Right lobe of liver (tissue), 6 donors: ENCODE data around the gene C16orf78. TPM values are rescaled to one million over a fixed set of nuclear protein-coding genes. Genes with fewer than 3 reads are reported as not detected.

ENCODE experiments used
- ATAC-seq, 4 donors: fragments of 200-7000 bp; cut with Tn5 transposase; one replicate each; pipeline ENCODE4 v1.9.1; 2020; ENCODE audit warnings: mild to moderate bottlenecking in 4 of 4, moderate library complexity in 4 of 4
- DNase-seq, 3 donors: peaks; one replicate each; pipeline ENCODE4 v3.0.0-alpha.2; 2020
- H3K27ac ChIP-seq, 3 donors: fragments of 200-600 bp; one replicate each; pipeline ENCODE4 v1.8.0; 2022
- H3K27me3 ChIP-seq, 2 donors: fragments of 200-600 bp; one replicate each; pipeline ENCODE4 v1.8.0; 2022
- H3K36me3 ChIP-seq, 4 donors: fragments of 200-600 bp; sonication (generic) in 1 of 4; one replicate each; pipeline versions ENCODE4 v1.5.1 to v1.8.0; 2017 to 2022; ENCODE audit warnings: control low read depth in 1 of 4
- H3K4me1 ChIP-seq, 4 donors: fragments of 200-600 bp; sonication (generic) in 1 of 4; one replicate each; pipeline versions ENCODE4 v1.5.1 to v1.8.0; 2017 to 2022; ENCODE audit warnings: control low read depth in 1 of 4
- H3K4me3 ChIP-seq, 3 donors: fragments of 200-600 bp; one replicate each; pipeline ENCODE4 v1.8.0; 2022
- H3K9me3 ChIP-seq, 4 donors: fragments of 200-600 bp; sonication (generic) in 1 of 4; one replicate each; pipeline versions ENCODE4 v1.5.1 to v1.8.0; 2017 to 2022; ENCODE audit warnings: control low read depth in 1 of 4
- POLR2A ChIP-seq: fragments of 450-650 bp; IDR thresholded peaks from one replicate; pipeline ENCODE4 v1.6.1; 2017; ENCODE audit warnings: antibody characterized with exemption, mild to moderate bottlenecking
- WGBS: methylation state at CpG from one replicate; pipeline ENCODE4 v1.1.6; 2018; ENCODE audit warnings: low coverage, low lambda C conversion rate; ENCODE audit not compliant: insufficient coverage; ENCODE audit errors: missing lambda C conversion rate; 5-methylcytosine and 5-hydroxymethylcytosine counted together
- intact Hi-C, 2 donors: fragments of 100-400 bp; cut with DNase I; formaldehyde crosslinking; loops; one replicate each; pipeline versions ENCODE4 v1.11.2 to v1.14.1; 2022
- total RNA-seq, 6 experiments: library from RNA; depleted of rRNA in 2 of 6; stranded (reverse); fragments of >200 nt in 2 of 6; fragmentation: NEBNext Ultra II Directional in 3 of 6; extraction: Animal tissue kit (Norgen Biotek cat#: 25700) in 3 of 6; gene quantifications; one replicate each; pipeline versions ENCODE4 v1.1.0 to v1.2.4, GENCODE V29; 2016 to 2023
- TF ChIP-seq, protein P1 (sequence below), 4 donors: fragments of 200-600 bp in 3 of 4; fragments of 450-650 bp in 1 of 4; IDR thresholded peaks; one replicate each; pipeline versions ENCODE4 v1.5.1 to v1.8.0; 2016 to 2022; ENCODE audit warnings: antibody characterized with exemption in 4 of 4, mild to moderate bottlenecking in 2 of 4
- donor health status: DM: no; HTN: yes; CAD: no.
- donor health status: DM: no; HTN: no; CAD: no.
- donor health status: DM: no; HTN: no; CAD: no.
- donor health status: DM: no; HTN: yes; CAD: no.
- donor health status: DM: no; HTN: yes; CAD: no.

C16orf78 gene
- total RNA-seq, 6 experiments from 2014 or later = not detected

DNA sequence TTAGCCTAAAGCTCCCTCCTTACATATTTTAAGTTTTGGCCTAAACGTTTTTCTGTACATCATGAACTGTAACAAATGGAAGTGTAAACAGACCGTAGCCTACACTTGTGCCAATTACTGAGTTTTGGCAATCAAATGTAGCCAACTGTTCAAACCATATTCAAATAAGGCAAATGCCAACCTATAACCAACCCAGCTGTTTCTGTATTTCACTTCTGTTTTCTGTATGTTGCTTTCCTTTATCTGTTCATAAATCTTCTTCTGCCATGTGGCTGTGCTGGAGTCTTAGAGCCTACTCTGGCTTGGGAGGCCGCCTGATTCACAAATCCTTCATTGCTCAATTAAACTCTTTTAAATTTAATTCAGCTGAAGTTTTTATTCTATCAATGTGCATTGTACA lies 6.9 kb upstream of the C16orf78 start:
- 27% methylated on average over 3 of the region's 3 CpGs for WGBS
- intact Hi-C loops = no loop called here
- no peaks in the 10 kb centered on the region for H3K9me3 ChIP-seq
- no peaks in the 10 kb centered on the region for H3K27me3 ChIP-seq
- H3K27ac ChIP-seq = no peak overlapping the region
- TF ChIP-seq, protein P1, sequence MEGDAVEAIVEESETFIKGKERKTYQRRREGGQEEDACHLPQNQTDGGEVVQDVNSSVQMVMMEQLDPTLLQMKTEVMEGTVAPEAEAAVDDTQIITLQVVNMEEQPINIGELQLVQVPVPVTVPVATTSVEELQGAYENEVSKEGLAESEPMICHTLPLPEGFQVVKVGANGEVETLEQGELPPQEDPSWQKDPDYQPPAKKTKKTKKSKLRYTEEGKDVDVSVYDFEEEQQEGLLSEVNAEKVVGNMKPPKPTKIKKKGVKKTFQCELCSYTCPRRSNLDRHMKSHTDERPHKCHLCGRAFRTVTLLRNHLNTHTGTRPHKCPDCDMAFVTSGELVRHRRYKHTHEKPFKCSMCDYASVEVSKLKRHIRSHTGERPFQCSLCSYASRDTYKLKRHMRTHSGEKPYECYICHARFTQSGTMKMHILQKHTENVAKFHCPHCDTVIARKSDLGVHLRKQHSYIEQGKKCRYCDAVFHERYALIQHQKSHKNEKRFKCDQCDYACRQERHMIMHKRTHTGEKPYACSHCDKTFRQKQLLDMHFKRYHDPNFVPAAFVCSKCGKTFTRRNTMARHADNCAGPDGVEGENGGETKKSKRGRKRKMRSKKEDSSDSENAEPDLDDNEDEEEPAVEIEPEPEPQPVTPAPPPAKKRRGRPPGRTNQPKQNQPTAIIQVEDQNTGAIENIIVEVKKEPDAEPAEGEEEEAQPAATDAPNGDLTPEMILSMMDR (IDR thresholded peaks at IDR 0.05) = no peak
- no peak for TF ChIP-seq POLR2A
- ATAC-seq (no peak), DNase-seq (no peak)
- no peak overlapping the region for H3K4me3 ChIP-seq
- no peaks in the 10 kb centered on the region for H3K36me3 ChIP-seq
- no peaks in the 10 kb centered on the region for H3K4me1 ChIP-seq

DNA sequence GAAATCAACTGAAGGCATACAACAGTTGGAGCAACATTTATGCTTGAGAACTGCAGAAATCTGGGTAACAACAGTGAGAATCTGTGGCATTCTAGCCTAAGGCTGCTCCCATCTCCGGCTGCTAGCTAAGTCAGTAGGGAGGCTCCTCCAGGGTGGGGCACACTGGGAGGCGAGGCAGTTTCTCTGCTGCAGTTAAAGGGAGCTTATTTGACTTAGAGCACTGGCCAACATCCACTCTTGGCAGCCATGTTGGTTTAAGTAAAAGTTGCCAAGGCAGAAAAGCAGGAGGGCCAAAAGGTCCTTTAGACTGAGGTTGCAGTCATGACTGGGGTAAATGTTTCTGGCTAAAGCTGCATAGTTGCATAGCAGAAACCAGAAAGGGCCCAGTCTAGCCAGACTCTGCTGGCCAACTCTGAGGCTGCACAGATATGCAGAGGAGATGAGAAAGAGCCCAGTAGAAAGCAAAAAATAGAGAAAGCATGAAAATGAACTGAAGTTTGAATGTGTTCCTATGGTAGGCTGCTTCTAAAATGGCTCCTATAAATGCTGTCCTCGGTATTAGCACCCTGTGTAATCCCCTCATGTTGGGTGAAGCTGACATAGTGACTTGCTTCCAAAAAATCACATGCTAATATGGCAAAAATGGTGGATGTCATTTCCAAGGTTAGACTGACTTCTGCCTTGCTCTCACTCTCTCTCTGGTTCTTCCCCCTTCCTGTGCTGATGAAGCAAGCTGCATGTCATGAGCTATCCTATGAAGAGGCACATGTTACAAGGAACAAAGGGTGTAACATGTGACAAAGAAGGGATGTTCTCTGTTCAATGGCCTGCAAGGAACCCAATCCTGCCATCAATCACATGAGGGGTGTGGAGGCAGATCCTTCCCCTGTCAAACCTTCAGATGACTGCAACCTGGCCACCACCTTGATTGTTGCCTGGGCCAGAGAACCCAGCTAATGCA lies 3.7 kb upstream of the C16orf78 start:
- no peak for DNase-seq
- Histone ChIP-seq H3K36me3 (no peaks in the 10 kb centered on the region), H3K27me3 (no peaks in the 10 kb centered on the region), H3K4me3 (no peak overlapping the region), H3K4me1 (no peaks in the 10 kb centered on the region), H3K9me3 (no peaks in the 10 kb centered on the region), H3K27ac (no peak overlapping the region)
- TF ChIP-seq POLR2A = no peak
- TF ChIP-seq, protein P1 (IDR thresholded peaks at IDR 0.05) = no peak
- intact Hi-C loops = no loop called here
- no peak for ATAC-seq
- WGBS = 50% methylated on average over 1 of the region's 3 CpGs

DNA sequence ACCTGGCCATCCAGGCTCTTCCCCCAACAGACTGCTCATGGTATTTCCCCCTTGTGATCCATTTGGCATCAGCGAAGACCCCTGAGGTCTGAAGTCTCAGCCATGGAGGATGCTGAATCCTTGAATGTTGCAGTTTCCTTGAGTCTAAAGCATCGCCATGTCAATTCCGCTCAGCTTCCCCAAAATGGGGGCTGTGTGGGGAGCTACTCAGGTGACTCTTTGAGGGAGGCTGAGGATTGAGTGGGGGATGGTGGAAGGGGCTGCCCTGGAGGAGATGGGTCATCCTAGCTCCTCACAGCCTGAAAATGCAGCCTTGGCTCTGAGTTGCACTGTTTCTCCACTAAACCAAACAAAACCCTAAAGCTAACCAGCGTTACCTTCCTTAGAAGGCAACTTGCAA lies 2.6 kb downstream of the C16orf78 start:
- Histone ChIP-seq H3K4me1 (no peaks in the 10 kb centered on the region), H3K36me3 (no peaks in the 10 kb centered on the region), H3K4me3 (no peak overlapping the region), H3K27ac (no peak overlapping the region), H3K27me3 (no peaks in the 10 kb centered on the region), H3K9me3 (no peaks in the 10 kb centered on the region)
- no peak for TF ChIP-seq POLR2A
- TF ChIP-seq, protein P1 (IDR thresholded peaks at IDR 0.05) = no peak
- DNase-seq = no peak
- no peak for ATAC-seq
- intact Hi-C loops = no loop called here
- WGBS = 43% methylated on average over 1 of the region's 4 CpGs

DNA sequence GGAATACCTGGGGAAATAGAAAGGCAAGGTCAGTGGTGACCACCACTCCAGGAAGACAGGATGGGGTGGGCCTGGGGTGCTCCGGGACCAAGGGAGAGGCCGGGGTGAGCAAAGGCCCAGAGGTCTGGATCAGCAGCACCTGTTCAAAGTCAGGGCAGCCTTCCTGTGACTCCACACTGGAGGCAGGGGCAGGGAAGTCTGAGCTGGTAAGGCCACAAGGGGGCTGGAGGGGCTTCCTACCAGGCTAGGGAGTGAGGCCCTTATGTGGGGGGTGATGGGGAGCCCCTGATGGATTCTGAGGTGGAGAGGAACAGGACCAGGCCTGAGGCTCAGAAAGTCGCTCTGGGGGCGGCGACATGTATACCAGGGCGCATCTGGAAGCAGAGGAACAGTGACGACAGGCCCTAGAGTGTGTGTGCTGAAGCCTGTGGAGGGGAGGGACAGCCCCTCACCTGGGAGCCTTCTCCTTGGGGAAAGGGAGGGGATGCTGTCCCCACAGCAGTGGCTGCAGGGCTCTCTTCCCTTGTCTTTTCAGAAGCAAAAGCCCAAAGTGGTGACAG lies 3.7 kb downstream of the C16orf78 start:
- Histone ChIP-seq H3K27ac (no peak overlapping the region), H3K27me3 (no peaks in the 10 kb centered on the region), H3K36me3 (no peaks in the 10 kb centered on the region), H3K4me3 (no peak overlapping the region), H3K4me1 (no peaks in the 10 kb centered on the region), H3K9me3 (no peaks in the 10 kb centered on the region)
- ATAC-seq (peak in 1 of 4 donors; percentile 32), DNase-seq (no peak)
- WGBS = 74% methylated on average over 6 of the region's 7 CpGs
- intact Hi-C loops = no loop called here
- TF ChIP-seq, protein P1 (IDR thresholded peaks at IDR 0.05) = no peak
- TF ChIP-seq POLR2A = no peak
